Kidney (tissue), 14 donors: ENCODE measurements around the gene LCLAT1. TPM values are rescaled to one million over a fixed set of nuclear protein-coding genes. Genes with fewer than 3 reads are reported as not detected.

ENCODE experiments used
- DNase-seq, 5 donors: peaks; one replicate each; pipeline ENCODE4 v3.0.0-alpha.2; 2013 to 2020
- FAIRE-seq: peaks from 2 replicates; lab custom pipeline; 2012; peaks lifted over from hg19 to GRCh38; lab: Jason Lieb, UNC
- H3K27ac ChIP-seq, 2 donors: one replicate each; pipeline ENCODE4 v1.7.0; 2013; ENCODE audit warnings: low read depth in 2 of 2, low read length in 2 of 2, inconsistent platforms in 1 of 2
- H3K27me3 ChIP-seq: one replicate; pipeline ENCODE4 v1.7.1; 2013; ENCODE audit warnings: low read length, inconsistent platforms; ENCODE audit not compliant: control insufficient read depth, insufficient read depth
- H3K36me3 ChIP-seq, 3 donors: one replicate each; pipeline versions ENCODE4 v1.7.0 to v1.7.1; 2013; ENCODE audit warnings: low read length in 3 of 3, control low read depth in 1 of 3, inconsistent platforms in 1 of 3; ENCODE audit not compliant: insufficient read depth in 3 of 3, control insufficient read depth in 2 of 3
- H3K4me1 ChIP-seq, 3 donors: one replicate each; pipeline versions ENCODE4 v1.7.0 to v1.7.1; 2013; ENCODE audit warnings: low read length in 3 of 3, inconsistent platforms in 1 of 3, low read depth in 1 of 3; ENCODE audit not compliant: control insufficient read depth in 2 of 3, insufficient read depth in 2 of 3
- H3K4me3 ChIP-seq, 3 donors: one replicate each; pipeline versions ENCODE4 v1.7.0 to v1.8.1; 2013; ENCODE audit warnings: low read length in 3 of 3, control low read depth in 1 of 3, inconsistent platforms in 1 of 3
- H3K9ac ChIP-seq, 3 donors: one replicate each; pipeline versions ENCODE4 v1.7.0 to v1.7.1; 2013; ENCODE audit warnings: low read length in 3 of 3, control low read depth in 1 of 3, inconsistent platforms in 1 of 3
- H3K9me3 ChIP-seq, 3 donors: one replicate each; pipeline versions ENCODE4 v1.7.0 to v1.7.1; 2013; ENCODE audit warnings: low read length in 3 of 3, control low read depth in 1 of 3, inconsistent platforms in 1 of 3; ENCODE audit not compliant: control insufficient read depth in 2 of 3, insufficient read depth in 1 of 3
- intact Hi-C: fragments of 100-400 bp; cut with DNase I; formaldehyde crosslinking; loops from one replicate; pipeline ENCODE4 v1.11.1; 2022
- polyA plus RNA-seq: library from polyadenylated mRNA; stranded (reverse); fragments of 350-450 nt; fragmentation: Illumina TruSeq; extraction: RNeasy Lipid Tissue Mini Kit (QIAGEN cat#74804); gene quantifications from one replicate; pipeline ENCODE4 v1.2.3, GENCODE V29; 2014; ENCODE audit warnings: low read depth, low replicate concordance; ENCODE audit not compliant: insufficient read depth
- total RNA-seq: library from RNA; stranded (reverse); fragmentation: NEBNext Ultra II Directional; extraction: Animal tissue kit (Norgen Biotek cat#: 25700); gene quantifications from one replicate; pipeline ENCODE4 v1.2.1, GENCODE V29; 2021
- TF ChIP-seq, protein P1 (sequence below): IDR thresholded peaks from 3 replicates; pipeline ENCODE4 v1.5.1; 2012; ENCODE audit warnings: mild to moderate bottlenecking, moderate library complexity, borderline replicate concordance; ENCODE audit not compliant: insufficient read depth; ENCODE audit errors: extremely low read depth
- donor health status: control.
- donor health status: control.
- donor health status: control.
- donor health status: control.
- donor health status: control.
- donor health status: DM: yes; HTN: yes; CAD: no.
- donor health status: Normal renal cell carcinoma (clear cell type).

LCLAT1 gene
- total and polyA plus RNA-seq, 2 donors from 2014 or later, result 5.6 to 19.4 TPM

DNA sequence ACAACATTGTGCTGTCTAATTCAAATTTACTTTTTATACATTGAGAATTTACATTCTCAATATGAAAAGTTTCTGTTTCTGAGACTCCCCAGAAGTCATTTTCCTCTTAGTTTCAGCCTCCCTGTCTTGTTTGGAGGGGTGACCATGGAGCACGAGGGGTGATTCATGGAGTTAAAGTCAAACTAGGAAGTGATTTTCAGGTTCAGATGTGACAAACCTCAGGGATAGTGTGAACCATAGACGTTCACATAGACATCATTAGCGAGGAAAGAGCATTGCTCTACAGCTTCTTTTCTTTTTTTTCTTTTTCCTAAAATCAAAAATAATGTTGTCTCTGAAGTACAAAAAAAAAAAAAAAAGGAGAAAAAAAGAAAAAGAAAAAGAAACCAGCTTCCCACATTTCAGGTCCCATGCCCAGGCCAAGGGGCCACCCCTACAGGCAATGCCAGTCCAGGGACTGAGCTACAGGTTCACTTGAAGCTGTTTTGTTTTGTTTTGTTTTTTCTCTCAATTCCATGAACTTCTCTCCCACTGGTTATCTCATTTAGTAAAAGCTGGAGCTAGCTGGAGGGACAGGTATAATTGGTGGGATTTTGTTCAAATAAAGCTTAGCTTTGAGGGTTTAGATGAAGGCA, 18.1 kb upstream of the LCLAT1 start:
- no peak overlapping the region for H3K4me3 ChIP-seq
- no peak for DNase-seq
- no peaks in the 10 kb centered on the region for H3K36me3 ChIP-seq
- H3K27me3 ChIP-seq, result no peaks in the 10 kb centered on the region
- H3K4me1 ChIP-seq, result no peaks in the 10 kb centered on the region
- intact Hi-C loops, result no loop called here
- H3K9ac ChIP-seq, result no peak overlapping the region
- no peak overlapping the region for H3K27ac ChIP-seq
- TF ChIP-seq, protein P1, sequence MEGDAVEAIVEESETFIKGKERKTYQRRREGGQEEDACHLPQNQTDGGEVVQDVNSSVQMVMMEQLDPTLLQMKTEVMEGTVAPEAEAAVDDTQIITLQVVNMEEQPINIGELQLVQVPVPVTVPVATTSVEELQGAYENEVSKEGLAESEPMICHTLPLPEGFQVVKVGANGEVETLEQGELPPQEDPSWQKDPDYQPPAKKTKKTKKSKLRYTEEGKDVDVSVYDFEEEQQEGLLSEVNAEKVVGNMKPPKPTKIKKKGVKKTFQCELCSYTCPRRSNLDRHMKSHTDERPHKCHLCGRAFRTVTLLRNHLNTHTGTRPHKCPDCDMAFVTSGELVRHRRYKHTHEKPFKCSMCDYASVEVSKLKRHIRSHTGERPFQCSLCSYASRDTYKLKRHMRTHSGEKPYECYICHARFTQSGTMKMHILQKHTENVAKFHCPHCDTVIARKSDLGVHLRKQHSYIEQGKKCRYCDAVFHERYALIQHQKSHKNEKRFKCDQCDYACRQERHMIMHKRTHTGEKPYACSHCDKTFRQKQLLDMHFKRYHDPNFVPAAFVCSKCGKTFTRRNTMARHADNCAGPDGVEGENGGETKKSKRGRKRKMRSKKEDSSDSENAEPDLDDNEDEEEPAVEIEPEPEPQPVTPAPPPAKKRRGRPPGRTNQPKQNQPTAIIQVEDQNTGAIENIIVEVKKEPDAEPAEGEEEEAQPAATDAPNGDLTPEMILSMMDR, result no peak
- no peaks in the 10 kb centered on the region for H3K9me3 ChIP-seq
- FAIRE-seq, result no peak

DNA sequence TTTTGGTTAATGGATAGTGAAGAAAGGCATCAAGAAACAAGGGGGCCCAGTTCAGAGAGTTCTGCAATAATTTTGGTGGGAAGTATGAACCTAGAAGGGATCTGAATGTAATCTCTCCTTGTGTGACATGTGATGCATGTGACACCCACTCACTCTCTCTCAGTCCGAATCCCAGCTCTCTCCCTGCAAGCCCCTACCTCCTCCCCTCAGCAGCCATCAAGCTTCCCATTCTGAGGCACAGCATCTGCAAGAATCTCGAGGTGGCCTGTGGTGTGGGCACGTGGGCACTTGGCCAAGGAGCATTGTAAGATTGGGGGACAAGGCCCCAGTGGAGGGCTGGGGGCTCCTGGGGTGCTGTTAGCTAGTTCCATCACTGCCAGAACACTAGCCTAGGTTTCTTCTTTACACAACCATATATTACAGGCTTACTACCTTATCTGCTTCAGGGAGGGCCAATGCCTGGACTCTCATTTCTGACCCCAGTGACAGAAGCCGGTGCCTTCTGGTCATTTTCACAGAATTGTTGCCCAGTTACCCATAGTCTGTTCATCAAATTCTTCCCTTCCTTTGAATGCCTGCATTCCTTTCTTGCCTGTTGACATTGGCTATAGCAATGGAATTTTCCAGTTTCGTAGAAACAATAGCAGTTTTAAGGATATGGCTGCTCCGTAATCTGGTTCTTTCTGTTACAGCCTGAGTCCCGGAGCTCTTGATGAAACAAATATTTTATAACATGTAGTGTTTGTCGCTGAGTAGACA, 13.3 kb upstream of the LCLAT1 start:
- Histone ChIP-seq H3K9me3 (no peaks in the 10 kb centered on the region), H3K9ac (no peak overlapping the region), H3K4me1 (peaks cover 0 to 5% (median 0%) of the 10 kb centered on the region in 3 donors), H3K36me3 (no peaks in the 10 kb centered on the region), H3K4me3 (no peak overlapping the region), H3K27ac (no peak overlapping the region), H3K27me3 (no peaks in the 10 kb centered on the region)
- intact Hi-C loops, result no loop called here
- peak in 1 of 5 donors; percentile 68 for DNase-seq
- TF ChIP-seq, protein P1, result no peak
- no peak for FAIRE-seq

DNA sequence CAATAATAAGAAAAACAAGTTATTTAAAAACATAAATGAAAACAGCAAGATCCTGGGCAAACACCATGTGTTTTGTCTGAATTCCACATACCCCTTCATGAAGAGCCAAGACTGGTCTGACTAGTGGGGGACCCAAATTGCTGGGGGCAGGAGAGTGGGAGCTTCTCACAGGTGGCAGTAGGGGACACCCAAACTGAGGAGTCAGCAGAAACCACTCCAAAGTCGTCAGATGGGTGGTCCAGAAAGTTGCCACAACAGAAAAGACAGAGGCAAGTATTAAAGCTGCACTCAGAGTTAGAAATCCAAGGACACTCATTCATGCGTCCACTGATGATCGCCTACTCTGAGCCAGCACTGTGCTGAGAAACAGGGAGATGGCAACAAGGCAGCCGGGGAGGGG, 12.3 kb upstream of the LCLAT1 start:
- TF ChIP-seq, protein P1, result no peak
- no peaks in the 10 kb centered on the region for H3K9me3 ChIP-seq
- FAIRE-seq (no peak), DNase-seq (no peak)
- H3K4me1 ChIP-seq, result peaks cover 0 to 5% (median 0%) of the 10 kb centered on the region in 3 donors
- intact Hi-C loops, result no loop called here
- no peak overlapping the region for H3K27ac ChIP-seq
- H3K36me3 ChIP-seq, result no peaks in the 10 kb centered on the region
- no peak overlapping the region for H3K4me3 ChIP-seq
- no peak overlapping the region for H3K9ac ChIP-seq
- H3K27me3 ChIP-seq, result no peaks in the 10 kb centered on the region
